PC-9 (cell line): Measurements from ENCODE around the gene CFAP161. TPM values are rescaled to one million over a fixed set of nuclear protein-coding genes. Genes with fewer than 3 reads are reported as not detected.

Experiments used
- BruUV-seq: library from RNA; stranded (reverse); fragments of 400-500 nt; replicated peaks from 2 replicates; lab custom pipeline; 2021; lab: Mats Ljungman, UMichigan
- CTCF ChIA-PET: fragments of 300-600 bp; sonication (Branson Sonifier 250); formaldehyde crosslinking; loops from one replicate; lab custom pipeline; 2022; ENCODE audit warnings: antibody characterized with exemption; lab: Charles Lee
- POLR2A ChIA-PET: fragments of 300-600 bp; sonication (Branson Sonifier 250); formaldehyde crosslinking; loops from one replicate; lab custom pipeline; 2022; ENCODE audit warnings: antibody characterized with exemption; ENCODE audit not compliant: unreplicated experiment; lab: Charles Lee
- DNase-seq, 2 experiments: peaks; one replicate each; pipeline versions ENCODE4 v3.0.0 to v3.0.0-alpha.2; 2015 to 2022; ENCODE audit warnings: mixed read lengths in 1 of 2
- H2AFZ ChIP-seq: fragments of 200-600 bp; sonication (generic); 2 replicates; pipeline ENCODE4 v1.8.1; 2017; ENCODE audit warnings: antibody characterized with exemption
- H3F3A ChIP-seq: fragments of 200-600 bp; sonication (generic); 2 replicates; pipeline ENCODE4 v1.8.1; 2017; ENCODE audit warnings: antibody characterized with exemption, mild to moderate bottlenecking, low read depth; ENCODE audit not compliant: insufficient read depth
- H3K27ac ChIP-seq: fragments of 200-600 bp; sonication (generic); 2 replicates; pipeline ENCODE4 v1.6.1; 2016; ENCODE audit warnings: mixed run types
- H3K27me3 ChIP-seq: fragments of 200-600 bp; sonication (generic); 2 replicates; pipeline ENCODE4 v1.6.1; 2016; ENCODE audit warnings: low read depth, mixed run types; ENCODE audit not compliant: insufficient read depth
- H3K36me3 ChIP-seq: fragments of 200-600 bp; sonication (generic); 2 replicates; pipeline ENCODE4 v1.6.1; 2016; ENCODE audit warnings: low read depth, mixed run types
- H3K4me1 ChIP-seq: fragments of 200-600 bp; sonication (generic); replicated peaks from 2 replicates; pipeline ENCODE4 v1.6.1; 2016; ENCODE audit warnings: mixed run types; ENCODE audit not compliant: insufficient read depth
- H3K4me2 ChIP-seq: fragments of 200-600 bp; sonication (generic); 2 replicates; pipeline ENCODE4 v1.6.1; 2017; ENCODE audit warnings: mixed run types
- H3K4me3 ChIP-seq: fragments of 200-600 bp; sonication (generic); 2 replicates; pipeline ENCODE4 v1.6.1; 2016; ENCODE audit warnings: mixed run types
- H3K79me2 ChIP-seq: fragments of 200-600 bp; sonication (generic); 2 replicates; pipeline ENCODE4 v1.6.1; 2017; ENCODE audit warnings: low read depth, mixed run types
- H3K9me2 ChIP-seq: fragments of 200-600 bp; sonication (generic); 2 replicates; pipeline ENCODE4 v1.8.1; 2017; ENCODE audit warnings: mild to moderate bottlenecking; ENCODE audit not compliant: insufficient read depth
- H3K9me3 ChIP-seq: fragments of 200-600 bp; sonication (generic); 2 replicates; pipeline ENCODE4 v1.8.1; 2016; ENCODE audit warnings: low read depth; ENCODE audit not compliant: insufficient read depth
- H4K20me1 ChIP-seq: fragments of 200-600 bp; sonication (generic); 2 replicates; pipeline ENCODE4 v1.8.1; 2017; ENCODE audit not compliant: insufficient read depth
- CTCF ChIP-seq: fragments of 200-600 bp; sonication (generic); conservative IDR thresholded peaks from 2 replicates; pipeline ENCODE4 v1.6.1; 2017; ENCODE audit warnings: mixed run types, antibody characterized with exemption, mild to moderate bottlenecking, moderate library complexity
- EZH2 ChIP-seq: fragments of 200-600 bp; sonication (generic); IDR thresholded peaks from 2 replicates; pipeline ENCODE4 v1.8.0; 2017; ENCODE audit warnings: antibody characterized with exemption, low read depth
- intact Hi-C: fragments of 100-400 bp; cut with micrococcal nuclease; formaldehyde crosslinking; loops from one replicate; pipeline ENCODE4 v1.10.0; 2022; ENCODE audit not compliant: unreplicated experiment
- total RNA-seq: library from RNA; stranded (reverse); gene quantifications from 2 replicates; pipeline ENCODE4 v1.2.3, GENCODE V29; 2021

CFAP161 gene
- total RNA-seq, 1 experiment from 2014 or later: 1.4 TPM

- Histone ChIP-seq H3K79me2 (no peaks in the 10 kb centered on the region), H4K20me1 (no peaks in the 10 kb centered on the region), H3K27ac (no peak overlapping the region), H3K9me2 (no peaks in the 10 kb centered on the region), H3F3A (no peaks in the 10 kb centered on the region), H3K4me2 (no peak overlapping the region), H3K4me1 (no peaks in the 10 kb centered on the region), H3K27me3 (peaks cover 95% of the 10 kb centered on the region), H2AFZ (no peak overlapping the region), H3K4me3 (no peak overlapping the region), H3K9me3 (no peaks in the 10 kb centered on the region), H3K36me3 (no peaks in the 10 kb centered on the region)
- POLR2A ChIA-PET: no interaction called here
- intact Hi-C loops: no loop called here
- CTCF ChIA-PET: interaction anchor here (0.6 kb wide), 1 partner anchor 773 kb away, joined by 3 read pairs; no protein-coding TSS in a partner anchor
- TF ChIP-seq CTCF (no peak), EZH2 (no peak)
- no peak for DNase-seq
- BruUV-seq: no TSS peak
Observed at GRCh38 chr15:81191701-81192100, 57.6 kb downstream of the CFAP161 start.

GRCh38 chr15:81194723-81195122 lies 60.7 kb downstream of the CFAP161 start:
- Histone ChIP-seq H3K4me3 (no peak overlapping the region), H4K20me1 (no peaks in the 10 kb centered on the region), H3K4me1 (no peaks in the 10 kb centered on the region), H3K27me3 (peaks cover 92% of the 10 kb centered on the region), H2AFZ (no peak overlapping the region), H3K9me2 (no peaks in the 10 kb centered on the region), H3K4me2 (no peak overlapping the region), H3K79me2 (no peaks in the 10 kb centered on the region), H3K36me3 (no peaks in the 10 kb centered on the region), H3K27ac (no peak overlapping the region), H3K9me3 (no peaks in the 10 kb centered on the region), H3F3A (no peaks in the 10 kb centered on the region)
- TF ChIP-seq CTCF (no peak), EZH2 (no peak)
- no TSS peak for BruUV-seq
- no peak for DNase-seq
- intact Hi-C loops: no loop called here
- POLR2A ChIA-PET: no interaction called here
- CTCF ChIA-PET: no interaction called here

GRCh38 chr15:81195339-81195864 lies 61.3 kb downstream of the CFAP161 start:
- POLR2A ChIA-PET: no interaction called here
- TF ChIP-seq CTCF (no peak), EZH2 (no peak)

More at GRCh38 chr15:81195339-81195864, 61.3 kb downstream of the CFAP161 start:
- Histone ChIP-seq H3K27ac (no peak overlapping the region), H3K4me1 (no peaks in the 10 kb centered on the region), H3K4me3 (no peak overlapping the region), H3K9me3 (no peaks in the 10 kb centered on the region), H3K4me2 (no peak overlapping the region), H3K27me3 (peaks cover 87% of the 10 kb centered on the region), H4K20me1 (no peaks in the 10 kb centered on the region), H2AFZ (no peak overlapping the region), H3F3A (no peaks in the 10 kb centered on the region), H3K79me2 (no peaks in the 10 kb centered on the region), H3K36me3 (no peaks in the 10 kb centered on the region), H3K9me2 (no peaks in the 10 kb centered on the region)
- no peak for DNase-seq
- intact Hi-C loops: no loop called here
- no TSS peak for BruUV-seq
- CTCF ChIA-PET: no interaction called here
